MCF 10A (cell line): ENCODE data around the gene KIRREL3. TPM values are rescaled to one million over a fixed set of nuclear protein-coding genes. Genes with fewer than 3 reads are reported as not detected.

Experiments
- BruUV-seq: library from RNA; stranded (reverse); fragments of 400-500 nt; replicated peaks from 2 replicates; lab custom pipeline; 2021; lab: Mats Ljungman, UMichigan
- CTCF ChIA-PET: fragments of 300-600 bp; sonication (Branson Sonifier 250); formaldehyde crosslinking; extraction: SDS; loops from one replicate; lab custom pipeline; 2021; ENCODE audit warnings: antibody characterized with exemption, inconsistent platforms; lab: Yijun Ruan, JAX
- POLR2A ChIA-PET: fragments of 300-600, 350-650 bp; sonication (Branson Sonifier 250); formaldehyde crosslinking; extraction: SDS; loops from one replicate; lab custom pipeline; 2020; ENCODE audit warnings: antibody characterized with exemption, inconsistent platforms; lab: Yijun Ruan, JAX
- DNase-seq: peaks from one replicate; pipeline ENCODE4 v3.0.0-alpha.2; 2018; ENCODE audit not compliant: unreplicated experiment
- H3K27ac Mint-ChIP-seq: one replicate; pipeline ENCODE4 v1.8.0; 2022; ENCODE audit warnings: mild to moderate bottlenecking, low read depth, mixed read lengths; ENCODE audit not compliant: unreplicated experiment
- H3K27me3 Mint-ChIP-seq: one replicate; pipeline ENCODE4 v1.8.0; 2022; ENCODE audit warnings: mixed read lengths; ENCODE audit not compliant: insufficient read depth, unreplicated experiment
- H3K36me3 Mint-ChIP-seq: one replicate; pipeline ENCODE4 v1.8.0; 2022; ENCODE audit warnings: mild to moderate bottlenecking, moderate library complexity, mixed read lengths; ENCODE audit not compliant: insufficient read depth, unreplicated experiment
- H3K4me1 Mint-ChIP-seq: one replicate; pipeline ENCODE4 v1.8.0; 2022; ENCODE audit warnings: mixed read lengths; ENCODE audit not compliant: insufficient read depth, unreplicated experiment
- H3K4me3 Mint-ChIP-seq: one replicate; pipeline ENCODE4 v1.8.0; 2022; ENCODE audit warnings: mild to moderate bottlenecking, moderate library complexity, mixed read lengths; ENCODE audit not compliant: unreplicated experiment
- H3K9me3 Mint-ChIP-seq: one replicate; pipeline ENCODE4 v1.8.0; 2022; ENCODE audit warnings: mixed read lengths; ENCODE audit not compliant: unreplicated experiment
- intact Hi-C: fragments of 100-400 bp; cut with micrococcal nuclease; formaldehyde crosslinking; loops from 2 replicates; pipeline ENCODE4 v1.14.1; 2022
- total RNA-seq: library from RNA; stranded (reverse); gene quantifications from 2 replicates; pipeline ENCODE4 v1.2.3, GENCODE V29; 2022
- TF ChIP-seq, protein P1 (sequence below): fragments of 200-600 bp; IDR thresholded peaks from one replicate; pipeline ENCODE4 v1.8.0; 2022; ENCODE audit warnings: antibody characterized with exemption, mild to moderate bottlenecking; ENCODE audit not compliant: unreplicated experiment

The KIRREL3 gene
- total RNA-seq, 1 experiment from 2014 or later = not detected

DNA sequence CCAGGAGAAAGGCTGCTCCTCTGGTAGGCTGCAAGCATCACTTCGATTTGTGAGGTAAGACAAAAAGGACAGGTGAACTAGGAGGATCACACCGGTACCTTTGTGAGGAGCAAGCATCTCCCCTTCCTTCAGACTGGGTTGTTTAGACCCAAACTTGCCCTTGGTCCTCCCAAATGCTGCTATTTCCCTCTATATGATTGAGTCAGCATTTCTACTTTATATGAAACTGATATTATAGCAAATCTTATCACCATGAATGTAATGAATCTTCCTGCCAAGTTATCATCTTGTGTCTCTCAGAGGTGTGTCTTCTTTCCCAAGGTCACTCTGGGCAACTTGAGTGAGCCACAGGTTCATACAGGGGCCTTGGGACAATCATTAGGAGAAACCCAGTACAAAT is 61.0 kb downstream of the KIRREL3 start:
- TF ChIP-seq, protein P1, sequence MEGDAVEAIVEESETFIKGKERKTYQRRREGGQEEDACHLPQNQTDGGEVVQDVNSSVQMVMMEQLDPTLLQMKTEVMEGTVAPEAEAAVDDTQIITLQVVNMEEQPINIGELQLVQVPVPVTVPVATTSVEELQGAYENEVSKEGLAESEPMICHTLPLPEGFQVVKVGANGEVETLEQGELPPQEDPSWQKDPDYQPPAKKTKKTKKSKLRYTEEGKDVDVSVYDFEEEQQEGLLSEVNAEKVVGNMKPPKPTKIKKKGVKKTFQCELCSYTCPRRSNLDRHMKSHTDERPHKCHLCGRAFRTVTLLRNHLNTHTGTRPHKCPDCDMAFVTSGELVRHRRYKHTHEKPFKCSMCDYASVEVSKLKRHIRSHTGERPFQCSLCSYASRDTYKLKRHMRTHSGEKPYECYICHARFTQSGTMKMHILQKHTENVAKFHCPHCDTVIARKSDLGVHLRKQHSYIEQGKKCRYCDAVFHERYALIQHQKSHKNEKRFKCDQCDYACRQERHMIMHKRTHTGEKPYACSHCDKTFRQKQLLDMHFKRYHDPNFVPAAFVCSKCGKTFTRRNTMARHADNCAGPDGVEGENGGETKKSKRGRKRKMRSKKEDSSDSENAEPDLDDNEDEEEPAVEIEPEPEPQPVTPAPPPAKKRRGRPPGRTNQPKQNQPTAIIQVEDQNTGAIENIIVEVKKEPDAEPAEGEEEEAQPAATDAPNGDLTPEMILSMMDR = no peak
- no peak for DNase-seq
- H3K4me1 Mint-ChIP-seq = no peaks in the 10 kb centered on the region
- ChIA-PET CTCF (interaction anchor here (1.6 kb wide), 1 partner anchor 51 kb away, joined by 6 read pairs; no protein-coding TSS in a partner anchor), POLR2A (no interaction called here)
- intact Hi-C loops = no loop called here
- H3K4me3 Mint-ChIP-seq = no peak overlapping the region
- H3K27ac Mint-ChIP-seq = no peak overlapping the region
- BruUV-seq = no TSS peak
- peaks cover 12% of the 10 kb centered on the region for H3K9me3 Mint-ChIP-seq
- no peaks in the 10 kb centered on the region for H3K27me3 Mint-ChIP-seq
- no peaks in the 10 kb centered on the region for H3K36me3 Mint-ChIP-seq

DNA sequence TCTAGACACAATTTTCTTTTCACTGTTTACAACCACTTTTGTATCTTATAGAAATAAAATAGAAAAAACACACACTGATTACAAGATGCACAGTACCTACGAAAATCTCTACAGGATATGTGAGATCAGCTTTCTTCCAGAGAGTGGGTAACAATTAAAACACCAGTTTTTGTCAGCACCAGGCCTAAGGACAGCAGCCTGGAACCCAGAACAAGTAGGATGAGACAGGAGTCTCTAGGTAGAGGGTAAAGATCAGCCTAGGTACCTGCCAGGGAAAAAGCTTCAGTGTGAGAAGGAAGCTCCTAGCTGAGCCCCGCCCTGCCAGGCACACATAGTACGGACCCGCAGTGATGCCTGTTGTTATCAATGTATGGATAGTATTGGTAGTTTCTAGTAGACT is 61.9 kb downstream of the KIRREL3 start:
- H3K36me3 Mint-ChIP-seq = no peaks in the 10 kb centered on the region
- H3K4me3 Mint-ChIP-seq = no peak overlapping the region
- H3K27ac Mint-ChIP-seq = no peak overlapping the region
- no peaks in the 10 kb centered on the region for H3K27me3 Mint-ChIP-seq
- peaks cover 13% of the 10 kb centered on the region for H3K9me3 Mint-ChIP-seq
- intact Hi-C loops = no loop called here
- DNase-seq = no peak
- H3K4me1 Mint-ChIP-seq = no peaks in the 10 kb centered on the region
- BruUV-seq = no TSS peak
- TF ChIP-seq, protein P1 = no peak
- CTCF ChIA-PET = interaction anchor here (0.6 to 1.2 kb wide), 2 partner anchors 52 to 223 kb away, joined by 3 read pairs; no protein-coding TSS in a partner anchor
- POLR2A ChIA-PET = no interaction called here

DNA sequence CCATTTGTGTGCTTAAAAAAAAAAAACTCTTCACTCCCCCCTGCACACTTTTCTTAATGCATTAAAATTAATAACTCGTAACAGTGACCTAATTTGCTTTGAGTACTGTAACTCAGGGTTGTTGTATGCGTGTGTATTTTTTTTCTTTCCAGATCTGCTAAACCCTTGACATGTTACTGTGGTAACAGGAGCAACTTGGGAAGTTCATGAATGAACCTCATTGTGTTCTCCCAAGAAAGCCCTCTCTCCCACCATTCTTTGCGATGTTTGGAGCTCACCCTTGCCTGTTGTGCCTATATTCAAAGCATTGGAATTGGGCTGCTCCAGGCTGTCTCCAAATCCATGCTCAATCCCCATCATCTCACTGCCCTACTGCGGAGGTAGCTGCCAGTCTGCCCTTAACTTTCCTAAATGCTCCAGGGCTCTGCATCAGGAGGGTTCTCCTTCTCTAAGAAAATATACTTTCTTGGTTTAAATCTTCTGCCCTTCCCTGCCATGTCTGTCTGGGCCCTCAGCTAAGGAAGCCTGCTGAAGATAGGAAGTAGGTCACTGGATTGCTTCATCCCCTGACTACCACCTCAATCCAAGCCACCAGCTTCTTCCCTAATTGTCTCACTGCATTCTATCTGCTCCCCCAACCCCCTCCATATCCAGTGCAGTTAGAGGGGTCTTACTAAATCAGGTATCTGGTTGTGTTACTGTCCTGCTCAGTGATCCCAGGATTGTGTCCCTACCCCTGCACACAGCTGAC is 70.3 kb downstream of the KIRREL3 start:
- no TSS peak for BruUV-seq
- TF ChIP-seq, protein P1 = no peak
- Mint-ChIP-seq H3K36me3 (no peaks in the 10 kb centered on the region), H3K27me3 (no peaks in the 10 kb centered on the region), H3K27ac (no peak overlapping the region), H3K4me1 (no peaks in the 10 kb centered on the region), H3K9me3 (peaks cover 40% of the 10 kb centered on the region), H3K4me3 (no peak overlapping the region)
- ChIA-PET CTCF (interaction anchor here (0.6 kb wide), 1 partner anchor 564 kb away, joined by 4 read pairs; no protein-coding TSS in a partner anchor), POLR2A (interaction anchor here (0.6 kb wide), 1 partner anchor 123 kb away, joined by 3 read pairs; no protein-coding TSS in a partner anchor)
- intact Hi-C loops = no loop called here
- DNase-seq = no peak

DNA sequence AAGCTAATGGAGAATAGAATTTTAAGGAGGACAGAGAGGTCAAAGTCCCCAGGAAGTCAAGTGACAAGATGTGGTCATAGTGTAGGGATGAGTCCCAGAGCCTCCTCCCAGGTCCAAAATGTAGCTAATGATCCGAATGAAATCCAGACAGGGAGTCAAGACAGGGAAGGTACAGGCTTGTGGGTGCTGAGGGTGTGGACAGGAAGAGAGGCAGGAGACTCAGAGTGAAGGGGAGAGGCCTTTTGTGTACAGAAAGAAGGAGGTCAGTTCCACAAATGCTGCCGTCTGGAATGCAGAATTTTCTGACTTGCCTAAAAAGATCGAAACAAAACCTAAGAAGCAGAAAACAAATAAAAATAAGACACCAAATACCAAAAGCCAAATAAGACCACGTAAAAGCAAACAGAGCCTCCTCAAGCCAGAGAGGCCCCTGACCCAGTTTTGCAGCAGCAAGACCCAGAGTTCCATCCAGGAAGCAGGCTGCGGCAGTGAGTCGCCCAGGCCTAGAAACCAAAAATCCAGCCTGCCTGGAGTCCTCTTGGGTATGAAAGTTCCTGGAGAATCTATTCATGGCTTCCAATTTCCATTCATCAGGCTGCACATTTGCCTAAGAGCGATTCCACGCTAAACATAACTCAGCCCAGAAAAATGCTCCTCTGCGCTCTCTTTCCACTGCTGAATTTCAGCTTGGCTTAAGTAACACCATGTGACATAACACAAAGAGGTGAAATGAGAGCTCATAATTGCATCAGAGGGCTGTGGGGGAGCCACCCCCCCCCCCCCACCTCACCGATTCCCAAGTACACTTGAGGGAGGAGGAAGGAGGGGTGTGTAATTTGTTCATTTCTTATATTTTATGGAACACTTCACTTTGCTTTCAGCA is 71.2 kb downstream of the KIRREL3 start:
- Mint-ChIP-seq H3K9me3 (peaks cover 32% of the 10 kb centered on the region), H3K27me3 (no peaks in the 10 kb centered on the region), H3K4me1 (no peaks in the 10 kb centered on the region), H3K36me3 (no peaks in the 10 kb centered on the region), H3K27ac (no peak overlapping the region), H3K4me3 (no peak overlapping the region)
- BruUV-seq = no TSS peak
- ChIA-PET CTCF (interaction anchor here (0.6 kb wide), 1 partner anchor 565 kb away, joined by 4 read pairs; no protein-coding TSS in a partner anchor), POLR2A (interaction anchor here (1.3 kb wide), 1 partner anchor 18 kb away, joined by 3 read pairs; no protein-coding TSS in a partner anchor)
- TF ChIP-seq, protein P1 = no peak
- intact Hi-C loops = no loop called here
- DNase-seq = no peak
